MV-4-11 (cell line): ENCODE results near the gene POLD2.

Experiments used
- DNase-seq: peaks from one replicate; lab custom pipeline; 2025; lab: John Stamatoyannopoulos, UW

Gene POLD2

DNA sequence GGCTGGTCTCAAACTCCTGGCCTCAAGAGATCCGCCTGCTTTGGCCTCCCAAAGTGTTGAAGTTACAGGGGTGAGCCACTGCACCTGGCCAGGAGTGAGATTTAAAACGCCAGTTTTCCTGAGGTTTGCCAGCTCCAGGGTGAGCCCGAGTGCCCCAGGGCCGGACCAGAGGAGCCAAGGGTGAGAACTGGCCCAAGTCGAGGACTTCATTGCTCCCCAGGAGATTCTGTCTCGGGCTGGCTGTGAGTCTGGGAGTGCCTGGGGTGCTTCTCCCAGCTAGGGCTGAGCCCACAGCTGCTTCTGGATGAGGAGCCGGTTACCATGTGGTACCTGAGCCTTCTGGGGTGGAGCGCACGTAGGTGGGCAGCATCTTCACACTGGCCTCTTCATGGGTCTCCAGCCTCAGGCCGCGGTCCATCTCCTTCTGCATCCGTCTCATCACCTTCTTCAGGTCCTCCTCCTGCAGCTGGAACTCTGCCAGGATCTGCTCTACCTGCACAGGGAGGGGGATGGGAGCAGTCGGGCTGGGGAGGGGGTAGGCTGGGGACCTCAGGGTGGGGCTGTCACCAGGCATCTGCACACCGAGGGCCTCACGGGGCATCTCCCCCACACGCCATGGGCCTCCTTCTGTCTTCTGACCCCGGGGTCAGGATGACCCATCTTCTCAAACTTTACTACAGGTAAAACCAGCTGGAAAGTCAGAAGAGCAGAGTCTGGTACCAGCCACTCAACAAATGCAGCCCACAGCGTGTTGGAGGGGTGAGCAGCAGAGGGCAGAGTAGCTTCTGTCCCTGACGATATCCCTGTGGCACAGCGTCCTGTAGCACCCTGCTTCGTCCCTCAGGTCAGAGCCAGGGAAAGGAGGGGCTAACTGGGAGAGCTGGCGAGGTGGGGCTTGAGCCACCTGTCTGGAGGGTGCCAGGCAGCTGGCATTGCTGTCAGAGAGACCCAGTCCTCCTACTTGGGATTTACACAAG is 29.9 kb upstream of the POLD2 start:
- DNase-seq = no peak

DNA sequence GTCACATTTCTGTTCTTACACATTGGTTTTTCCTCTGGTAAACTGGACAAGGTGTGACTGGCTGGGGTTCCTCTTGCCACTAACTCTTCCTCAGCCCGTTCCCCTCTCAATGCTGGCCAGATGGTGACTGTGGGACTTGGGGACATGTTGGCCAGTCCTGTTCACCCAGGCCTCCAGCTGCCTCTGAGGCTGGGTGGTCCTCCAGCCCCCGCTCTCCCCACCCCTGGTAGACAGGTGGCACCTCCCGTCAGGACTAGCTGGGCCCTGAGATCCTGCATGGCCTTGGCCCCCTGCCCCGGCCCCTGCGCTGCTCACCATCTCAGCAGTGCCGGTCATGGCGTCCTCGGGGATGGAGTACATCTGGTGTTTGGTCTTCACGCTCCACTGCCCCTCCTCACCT is 28.6 kb upstream of the POLD2 start:
- no peak for DNase-seq

DNA sequence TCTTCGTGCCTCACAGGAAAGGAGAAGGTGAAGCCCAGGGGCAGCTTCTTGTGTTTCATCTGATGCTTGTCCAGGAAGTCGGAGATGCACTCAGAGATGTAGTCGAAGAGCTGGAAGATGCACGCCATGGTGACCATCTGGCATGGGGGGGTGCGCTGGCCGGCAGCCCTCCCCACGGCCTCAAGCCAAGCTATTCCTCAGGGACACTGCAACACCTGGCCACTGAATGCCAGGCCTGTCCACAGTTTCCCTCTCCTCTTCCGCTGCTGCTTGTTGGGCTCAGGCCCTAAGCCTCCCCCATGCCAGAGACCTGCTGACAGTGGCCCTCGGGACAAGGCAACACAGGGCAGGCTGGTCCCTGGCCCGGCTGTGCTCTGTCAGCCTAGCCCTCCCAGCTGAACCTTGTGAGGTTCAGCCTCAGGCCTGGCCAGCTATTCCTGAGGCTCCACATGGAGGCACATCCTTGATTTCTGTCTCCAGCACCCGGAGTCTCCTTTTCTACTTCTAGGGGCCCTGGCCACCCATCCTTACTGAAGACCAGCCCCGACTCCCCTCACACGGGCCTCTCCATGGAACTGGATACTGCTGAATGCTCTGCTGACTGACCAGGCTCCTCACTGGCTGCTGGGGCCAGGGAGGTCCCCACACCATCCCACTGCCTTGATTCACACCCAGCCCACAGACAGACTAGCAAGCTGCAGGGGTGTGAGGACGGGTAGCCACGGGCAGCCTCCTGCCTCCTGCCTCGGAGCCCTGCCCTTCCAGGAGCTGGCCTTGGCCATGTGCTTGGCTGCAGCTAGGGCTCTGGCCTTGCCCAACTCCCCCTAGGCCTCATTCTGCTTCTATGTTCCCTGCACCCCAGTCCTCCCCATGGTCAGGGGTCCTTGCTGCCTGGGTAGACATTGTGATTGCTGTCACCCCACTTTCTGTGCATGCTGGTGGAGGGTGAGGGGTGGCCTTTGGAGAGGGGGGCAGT is 27.9 kb upstream of the POLD2 start:
- no peak for DNase-seq

DNA sequence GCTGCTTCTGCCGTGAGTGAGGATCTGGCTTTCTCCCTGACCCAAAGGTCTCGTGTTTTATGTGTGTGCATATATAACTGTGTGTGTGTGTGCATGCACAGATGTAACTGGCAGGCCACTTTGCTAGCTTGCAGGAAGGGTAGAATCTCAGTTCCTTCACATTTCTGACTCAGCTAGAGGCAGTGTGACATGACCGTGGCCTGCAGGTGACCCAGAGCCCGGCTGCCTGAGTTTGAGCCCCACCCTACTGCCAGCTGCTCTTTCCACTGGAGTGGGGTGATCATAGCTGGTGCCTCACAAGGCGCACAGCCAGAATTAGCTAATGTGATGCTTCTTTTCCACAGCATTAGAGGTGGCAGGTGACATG is 27.1 kb upstream of the POLD2 start:
- no peak for DNase-seq

DNA sequence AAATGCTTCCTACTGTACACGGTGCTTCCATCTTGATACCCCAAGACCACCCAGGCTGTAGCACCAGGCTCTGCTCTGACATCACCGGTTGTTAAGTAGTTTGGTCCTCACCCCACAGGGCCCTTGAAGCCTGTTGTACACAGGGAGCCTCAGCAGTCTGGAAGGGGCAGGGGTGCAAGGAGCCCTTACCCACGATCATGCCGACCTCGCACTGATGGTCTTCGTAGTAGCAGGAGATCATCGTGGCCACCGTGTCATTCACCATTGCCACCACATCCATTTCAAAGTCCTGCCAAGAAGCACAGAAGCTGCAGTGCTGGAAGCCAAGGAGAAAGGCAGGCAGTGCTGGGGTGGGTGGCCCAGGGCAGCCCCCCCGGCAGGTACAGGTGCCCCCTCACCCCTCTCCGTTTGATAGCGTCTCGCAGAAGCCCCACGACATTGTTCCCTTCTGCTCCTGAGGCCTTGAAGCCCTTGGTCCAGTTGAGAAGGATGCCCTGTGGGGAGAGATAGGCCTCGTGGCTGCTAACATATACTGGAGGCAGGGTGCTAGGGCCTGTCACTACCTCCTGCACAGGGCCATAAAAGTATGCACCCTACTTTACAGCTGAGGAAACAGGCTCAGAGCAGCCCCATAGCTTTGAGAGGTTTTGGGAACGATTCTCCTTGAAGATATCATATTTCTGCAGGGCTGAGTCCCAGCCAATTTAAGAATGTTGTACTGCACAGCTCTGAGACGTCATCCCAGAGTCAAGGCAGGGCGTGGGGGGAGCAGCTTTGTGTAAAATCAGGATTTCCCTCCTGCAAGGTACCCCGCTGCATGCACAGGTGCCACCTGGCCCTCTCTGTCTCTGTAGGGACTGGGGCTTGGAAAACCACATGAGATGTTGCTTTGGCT is 26.5 kb upstream of the POLD2 start:
- no peak for DNase-seq

DNA sequence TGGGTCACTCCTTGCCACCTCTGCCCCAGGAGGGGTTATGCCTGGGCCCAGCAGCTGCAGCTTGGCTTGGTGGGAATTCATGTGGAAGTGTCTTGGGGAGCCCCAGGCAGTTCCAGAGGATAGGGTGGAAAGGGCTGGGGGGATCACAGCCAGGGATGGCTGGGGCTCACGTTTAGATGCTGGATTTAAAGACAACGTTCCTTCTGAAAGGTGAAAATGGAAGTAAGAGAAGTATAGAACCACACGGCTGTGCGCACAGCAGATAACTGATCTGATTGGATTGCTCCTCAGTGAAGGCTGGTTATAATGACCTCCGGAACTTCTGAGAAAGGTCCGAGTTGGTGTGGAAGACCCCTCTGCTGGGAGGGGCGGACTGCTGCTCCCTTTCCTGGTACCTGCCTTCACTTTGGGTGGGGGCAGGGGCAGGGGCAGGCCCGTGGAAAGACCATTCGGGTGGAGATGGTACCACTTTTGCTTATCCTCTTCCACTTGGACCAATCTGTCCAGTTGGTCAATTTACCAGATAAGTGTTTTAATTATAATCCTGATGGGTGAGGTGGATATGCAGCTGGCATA is 25.7 kb upstream of the POLD2 start:
- no peak for DNase-seq

DNA sequence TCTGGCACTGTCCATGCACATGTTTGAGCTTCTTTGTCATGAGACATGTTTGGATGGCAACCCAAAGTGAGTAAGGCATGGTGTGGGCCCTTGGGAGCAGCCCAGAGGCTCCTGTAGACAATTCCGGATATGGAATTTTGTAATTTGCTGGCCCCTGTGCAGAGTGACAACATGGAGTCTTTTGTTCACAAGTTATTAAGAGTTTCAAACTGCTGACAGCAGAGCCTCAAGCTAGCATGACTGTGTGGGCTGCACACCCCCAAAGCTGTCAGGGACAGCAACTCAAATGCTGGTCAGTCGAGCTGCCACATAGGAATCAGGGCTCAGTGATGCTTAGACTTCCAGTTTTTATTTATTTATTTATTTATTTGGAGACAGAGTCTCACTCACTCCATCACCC is 24.8 kb upstream of the POLD2 start:
- DNase-seq = no peak

DNA sequence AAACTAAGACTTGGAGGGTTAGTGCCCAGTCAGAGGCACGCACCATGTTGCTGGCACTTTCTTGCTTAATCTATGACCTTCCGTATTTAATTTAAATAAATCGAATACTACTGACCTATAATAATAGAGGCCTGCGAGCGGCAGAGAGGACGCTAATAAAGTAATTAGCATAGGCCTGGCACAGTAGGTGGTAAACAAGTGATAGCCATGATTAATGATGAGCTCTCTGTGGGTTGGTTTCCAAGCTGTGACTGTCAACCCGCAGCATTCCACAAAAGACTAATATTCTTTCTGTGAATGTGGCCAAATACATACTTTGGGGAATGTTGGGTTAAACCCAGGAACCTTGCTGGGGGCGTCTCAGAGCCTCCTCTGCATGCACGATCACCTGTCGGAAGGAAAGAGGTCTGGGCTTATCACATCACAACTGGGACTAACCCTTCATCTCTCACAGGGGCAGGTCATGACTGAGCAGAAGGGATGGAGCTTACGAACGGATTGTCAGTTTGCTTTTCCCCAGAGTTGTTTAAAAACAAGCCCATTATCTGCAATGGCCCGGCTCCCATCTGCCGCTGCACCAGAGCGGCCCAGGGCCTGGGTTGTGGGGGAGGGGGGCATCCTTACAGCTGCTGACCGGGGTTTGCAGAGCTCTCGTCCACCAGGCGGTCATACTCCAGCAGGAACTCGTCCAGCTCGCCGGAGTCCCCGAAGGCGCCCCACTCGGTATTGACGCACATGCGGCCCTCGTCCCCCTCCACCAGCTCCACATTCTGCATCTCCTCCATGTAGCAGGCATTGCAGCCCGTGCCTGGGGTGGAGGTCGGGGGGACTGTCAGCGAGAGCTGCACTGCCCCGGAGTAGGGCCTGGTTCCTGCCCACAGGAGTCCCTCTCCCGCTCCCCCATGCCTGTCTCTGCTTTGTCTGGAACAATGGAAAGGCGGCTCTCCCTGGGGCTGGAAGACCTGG is 24.0 kb upstream of the POLD2 start:
- no peak for DNase-seq

DNA sequence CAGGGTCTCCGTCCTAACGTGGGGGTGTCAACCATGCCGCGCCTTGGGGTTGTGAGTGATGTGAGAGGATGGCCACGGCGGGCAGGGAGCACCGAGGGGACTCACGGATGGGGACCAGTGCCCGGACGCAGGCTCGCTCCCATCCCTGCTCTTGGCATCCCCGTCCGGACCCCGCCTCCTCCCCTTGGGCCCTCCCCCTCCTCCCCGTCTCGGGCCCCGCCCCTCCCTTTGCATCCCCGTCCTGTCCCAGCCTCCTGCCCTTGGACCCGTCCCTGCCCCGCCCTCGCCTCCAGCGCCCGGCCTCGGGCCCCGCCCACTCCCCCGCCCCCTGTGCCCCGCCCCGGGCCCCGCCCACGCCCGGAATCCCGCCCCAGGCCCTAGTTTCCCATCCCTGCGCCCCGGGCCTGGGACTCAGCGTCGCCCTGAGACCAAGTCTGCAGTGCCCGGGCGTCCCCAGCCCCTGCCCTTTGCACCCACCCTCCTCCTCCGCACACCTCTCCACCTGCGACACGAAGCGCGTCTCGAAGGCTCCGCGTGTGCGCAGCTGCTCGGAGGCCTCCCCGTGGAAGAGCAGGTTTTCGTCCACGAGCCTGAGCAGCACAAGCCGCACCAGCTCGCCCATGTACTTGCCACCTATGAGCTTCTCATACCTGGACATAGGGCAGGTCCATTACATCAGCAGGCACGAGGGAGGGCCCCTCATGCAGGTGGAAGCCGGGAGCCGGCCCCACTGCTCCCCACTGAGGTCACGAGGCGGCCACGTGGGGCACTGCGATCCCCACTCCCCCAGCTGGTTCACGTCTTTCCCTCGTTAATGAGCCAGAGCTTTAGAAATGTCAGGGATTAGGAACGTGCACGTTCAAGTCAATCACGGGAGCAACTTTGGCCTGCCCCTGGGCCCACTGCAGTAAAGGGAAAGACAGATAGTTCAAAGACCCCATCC is 22.9 kb upstream of the POLD2 start:
- no peak for DNase-seq

DNA sequence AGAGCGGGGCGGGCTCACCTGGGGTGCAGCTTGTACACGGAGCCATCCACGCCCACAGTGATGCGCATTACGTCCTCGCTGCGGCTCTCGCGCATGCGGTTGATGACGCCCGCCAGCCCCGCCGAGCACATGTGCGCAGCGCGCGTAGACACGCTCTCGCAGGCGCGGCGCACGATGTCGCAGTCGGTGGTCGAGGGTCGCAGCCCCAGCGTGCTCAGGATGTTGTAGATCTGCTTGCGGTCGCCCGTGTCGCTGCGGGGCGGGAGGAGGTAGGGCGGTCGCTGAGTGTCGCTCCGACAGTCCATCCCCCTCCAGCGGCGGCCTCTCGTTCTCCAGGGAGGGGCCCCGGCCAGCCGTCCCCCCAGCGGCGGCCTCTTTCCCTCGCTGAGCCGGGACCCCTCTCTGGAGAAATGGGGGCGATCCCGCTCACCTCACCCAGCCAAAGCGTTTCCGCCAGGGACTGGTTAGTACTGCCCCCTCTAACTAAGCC is 22.2 kb upstream of the POLD2 start:
- DNase-seq = no peak

DNA sequence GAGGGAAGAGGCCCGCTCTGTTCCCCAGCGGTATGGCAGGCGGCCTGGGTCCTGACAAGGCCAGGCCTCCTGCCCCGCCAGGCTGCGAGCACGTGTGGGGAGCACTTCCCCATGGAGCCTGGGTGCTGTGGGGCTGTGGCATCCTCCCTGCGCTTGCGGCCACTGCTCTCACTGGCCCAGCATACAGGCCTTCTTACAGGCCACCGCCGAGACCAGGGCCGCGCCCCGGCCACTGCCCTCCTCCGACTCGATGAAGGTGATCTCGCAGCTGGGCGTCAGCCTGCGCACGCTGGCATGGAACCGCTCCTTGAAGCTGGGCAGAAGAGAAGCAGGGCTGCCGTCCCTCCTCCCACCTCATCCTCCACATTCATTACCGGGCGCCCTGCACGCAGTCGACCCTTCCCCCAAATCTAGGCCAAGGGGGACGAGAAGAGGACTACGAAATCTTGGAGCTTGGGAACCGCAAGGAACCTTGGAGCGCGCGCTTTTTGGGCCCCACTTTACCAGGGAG is 21.7 kb upstream of the POLD2 start:
- DNase-seq = no peak

DNA sequence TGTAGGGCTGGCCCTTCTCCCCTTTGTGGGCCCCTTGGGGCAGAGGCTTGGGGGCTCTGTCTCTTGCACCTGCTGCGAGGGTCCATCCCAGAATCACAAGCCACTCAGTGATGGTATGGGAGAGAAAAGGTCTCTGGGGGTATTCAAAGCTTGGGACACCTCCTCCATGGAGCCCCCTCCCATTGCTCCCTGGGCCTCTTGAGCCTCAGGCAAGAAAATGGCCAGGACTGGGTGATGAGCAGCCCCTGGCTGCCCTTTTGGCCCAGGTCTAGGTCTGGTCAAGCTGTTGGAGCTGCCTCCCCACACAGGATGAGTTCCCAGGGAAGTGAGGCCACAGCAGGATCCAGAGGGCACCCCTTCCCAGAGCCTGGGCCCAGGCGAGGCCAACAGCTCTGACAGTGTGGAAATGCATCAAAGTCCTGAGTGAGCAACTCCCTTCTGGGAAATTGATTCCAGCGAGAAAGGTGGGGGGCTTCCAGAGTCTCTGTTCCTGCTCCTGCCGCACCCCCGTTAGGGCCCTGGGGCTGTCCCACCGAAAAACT is 21.1 kb upstream of the POLD2 start:
- no peak for DNase-seq

DNA sequence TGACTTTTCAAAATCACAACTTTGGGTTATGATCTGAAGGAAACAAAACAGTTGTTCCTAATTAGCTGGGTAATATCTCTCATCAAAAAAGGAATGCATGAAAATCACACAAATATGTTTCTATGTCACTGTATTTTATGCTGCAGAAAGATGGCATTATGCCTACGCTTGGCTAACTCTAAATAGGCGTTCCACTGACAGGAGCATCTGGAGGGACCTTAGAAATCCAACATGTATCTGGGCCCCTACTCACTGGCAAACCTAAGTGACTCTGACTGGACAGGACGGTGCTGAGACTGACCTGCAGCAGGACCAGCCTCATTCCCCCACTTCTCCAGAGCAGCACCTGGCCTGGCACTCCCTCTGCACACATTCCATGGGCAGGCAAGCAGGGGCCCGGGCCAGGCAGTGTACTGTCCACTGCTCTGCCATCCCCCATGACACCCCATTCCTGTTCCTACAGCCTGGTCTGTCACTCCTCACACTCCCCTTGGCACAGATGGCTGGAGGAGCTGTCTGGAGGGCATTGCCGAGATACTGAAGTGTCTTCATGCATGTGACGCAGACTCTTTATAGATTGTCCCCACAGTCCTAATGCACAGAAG is 20.4 kb upstream of the POLD2 start:
- no peak for DNase-seq

DNA sequence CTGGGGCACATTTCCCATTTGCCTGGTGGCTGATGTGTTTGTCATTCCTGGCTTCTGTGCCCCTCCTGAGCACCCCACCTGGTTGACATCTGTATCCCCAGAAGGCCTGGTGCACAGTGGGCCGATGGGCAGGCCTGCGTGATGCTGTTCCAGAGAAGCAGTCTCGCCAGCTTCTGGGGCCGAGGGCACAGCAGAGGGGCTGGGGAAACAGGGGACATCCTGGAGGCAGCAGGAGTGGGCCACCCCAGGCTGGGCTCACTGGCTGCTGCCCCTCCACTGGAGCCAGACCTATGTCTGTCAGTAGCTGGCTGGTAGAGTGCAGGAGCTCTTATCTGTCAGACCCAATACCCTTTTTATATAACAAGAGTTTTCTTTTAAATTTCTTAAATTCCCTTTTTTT is 18.7 kb upstream of the POLD2 start:
- no peak for DNase-seq

DNA sequence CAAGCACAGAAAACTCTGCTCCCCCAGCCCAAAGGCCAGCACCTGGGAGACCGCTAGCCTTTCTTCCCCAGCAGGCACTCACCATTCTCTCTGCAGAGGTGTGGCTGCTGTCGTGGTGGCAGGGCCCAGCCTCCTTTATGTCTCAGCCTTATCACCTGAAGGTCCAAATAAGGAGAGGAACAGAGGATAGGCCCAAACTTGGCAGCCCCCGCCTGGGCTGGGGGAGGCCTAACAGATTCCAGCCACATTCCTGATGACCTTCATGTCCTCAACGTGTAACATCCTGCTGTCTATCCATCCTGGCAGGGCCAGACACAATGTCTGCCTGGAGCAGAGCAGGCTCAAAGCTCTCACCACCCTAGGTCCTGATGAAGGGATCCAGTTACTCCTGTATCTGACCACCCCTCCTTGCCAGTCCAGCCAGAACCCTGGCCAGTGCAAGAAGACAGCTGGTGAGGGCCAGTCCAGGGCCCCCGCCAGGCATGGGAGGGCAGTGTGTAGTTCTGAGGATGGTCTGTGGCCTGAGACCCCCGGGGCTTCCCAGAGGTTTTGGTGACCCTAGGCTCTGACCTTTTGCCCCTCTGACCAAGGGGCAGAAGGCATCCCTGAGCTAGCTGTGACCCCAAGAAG is 18.0 kb upstream of the POLD2 start, which contains the start of gene MYL7:
TSS of gene MYL7 (minus strand) at position 112 of the 630 bp plus-strand sequence. CDS start at position 85, 27 bp downstream.
- no peak for DNase-seq

DNA sequence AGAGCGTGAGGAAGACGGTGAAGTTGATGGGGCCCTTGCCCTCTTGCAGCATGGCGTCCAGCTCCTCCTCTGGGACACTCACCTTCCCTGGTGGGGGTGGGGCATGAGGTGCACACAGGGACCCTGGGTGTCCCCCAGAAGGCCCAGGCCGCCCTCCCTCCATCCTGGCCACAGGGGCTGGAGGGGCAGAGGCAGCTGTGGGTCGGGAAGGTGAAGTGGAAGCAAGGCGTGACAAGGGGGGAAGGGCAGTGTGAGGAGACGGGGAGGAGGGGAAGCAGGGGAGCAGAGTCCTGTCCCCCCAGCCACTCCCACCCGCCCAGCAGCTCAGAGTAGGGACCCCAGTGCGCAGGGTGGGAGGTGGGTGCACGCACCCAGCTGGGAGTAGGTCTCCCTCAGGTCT is 17.0 kb upstream of the POLD2 start:
- DNase-seq = no peak

DNA sequence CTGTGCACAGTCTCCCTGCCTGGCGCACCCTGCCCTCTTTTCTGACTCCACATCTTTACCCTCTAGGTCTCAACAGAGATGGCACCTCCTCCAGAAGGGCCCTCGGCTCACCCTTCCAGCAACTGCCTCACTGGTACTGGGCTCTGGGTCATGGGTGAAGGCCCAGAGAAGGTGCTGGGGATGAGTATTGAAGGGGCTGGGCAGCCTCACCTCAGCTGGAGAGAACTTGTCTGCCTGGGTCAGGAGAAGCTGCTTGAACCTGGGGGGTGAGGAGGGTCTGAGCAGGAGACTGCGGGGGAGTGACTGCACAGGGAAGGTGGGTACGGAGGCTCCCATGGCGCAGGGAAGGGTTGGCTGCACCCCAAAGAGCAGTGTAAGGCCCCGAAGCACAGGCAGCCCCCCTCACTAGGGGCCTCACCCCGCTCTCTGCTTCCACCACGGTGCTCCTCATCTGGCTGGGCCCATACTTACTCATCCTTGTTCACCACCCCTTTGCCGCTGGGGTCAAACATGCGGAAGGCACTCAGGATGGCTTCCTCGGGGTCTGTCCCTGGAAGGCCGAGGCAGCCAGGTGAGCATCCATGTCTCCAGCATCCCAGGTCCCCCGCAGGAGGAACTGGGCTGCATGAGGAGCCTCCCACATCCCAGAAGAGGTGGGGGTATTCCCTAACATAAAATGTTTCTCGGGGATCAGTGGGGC is 16.1 kb upstream of the POLD2 start:
- DNase-seq = no peak
